ENCODE results near the gene CTNNAL1. TPM values are rescaled to one million over a fixed set of nuclear protein-coding genes. Genes with fewer than 3 reads are reported as not detected.

The CTNNAL1 gene
- polyA plus RNA-seq, 1 of the 3 experiments (the other 2 are of a cell fraction), result 32.8 TPM

DNA sequence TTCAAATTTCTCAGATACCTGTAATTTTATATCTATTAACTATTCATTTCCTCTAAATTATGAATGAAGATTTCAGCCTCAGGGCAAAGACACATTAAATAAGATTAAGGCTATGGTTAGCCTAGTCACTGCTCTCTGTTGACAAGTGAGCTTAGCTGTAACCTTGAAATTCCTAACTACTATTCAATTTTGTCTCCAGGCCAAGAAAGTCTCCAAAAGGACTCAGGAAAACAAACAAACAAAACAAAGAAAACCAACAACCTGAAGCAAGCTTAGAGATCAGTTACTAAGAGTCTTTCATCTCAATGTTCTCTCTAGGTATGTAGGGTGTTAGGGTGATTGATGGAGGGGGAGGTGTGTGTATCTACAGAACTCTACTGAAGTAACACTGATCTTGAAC is 9.6 kb upstream of the CTNNAL1 start (continued):
- TF ChIP-seq, protein P1, sequence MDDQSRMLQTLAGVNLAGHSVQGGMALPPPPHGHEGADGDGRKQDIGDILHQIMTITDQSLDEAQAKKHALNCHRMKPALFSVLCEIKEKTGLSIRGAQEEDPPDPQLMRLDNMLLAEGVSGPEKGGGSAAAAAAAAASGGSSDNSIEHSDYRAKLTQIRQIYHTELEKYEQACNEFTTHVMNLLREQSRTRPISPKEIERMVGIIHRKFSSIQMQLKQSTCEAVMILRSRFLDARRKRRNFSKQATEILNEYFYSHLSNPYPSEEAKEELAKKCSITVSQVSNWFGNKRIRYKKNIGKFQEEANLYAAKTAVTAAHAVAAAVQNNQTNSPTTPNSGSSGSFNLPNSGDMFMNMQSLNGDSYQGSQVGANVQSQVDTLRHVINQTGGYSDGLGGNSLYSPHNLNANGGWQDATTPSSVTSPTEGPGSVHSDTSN (IDR thresholded peaks at IDR 0.05), result no peak
- TF ChIP-seq CHD2 (IDR thresholded peaks at IDR 0.05; ENCODE audit: low read length, partially characterized antibody) (no peak), FOSL2 (IDR thresholded peaks at IDR 0.05; ENCODE audit: borderline replicate concordance, low read depth) (no peak), MEF2A (IDR thresholded peaks at IDR 0.05; ENCODE audit: borderline replicate concordance, low read depth) (no peak)

DNA sequence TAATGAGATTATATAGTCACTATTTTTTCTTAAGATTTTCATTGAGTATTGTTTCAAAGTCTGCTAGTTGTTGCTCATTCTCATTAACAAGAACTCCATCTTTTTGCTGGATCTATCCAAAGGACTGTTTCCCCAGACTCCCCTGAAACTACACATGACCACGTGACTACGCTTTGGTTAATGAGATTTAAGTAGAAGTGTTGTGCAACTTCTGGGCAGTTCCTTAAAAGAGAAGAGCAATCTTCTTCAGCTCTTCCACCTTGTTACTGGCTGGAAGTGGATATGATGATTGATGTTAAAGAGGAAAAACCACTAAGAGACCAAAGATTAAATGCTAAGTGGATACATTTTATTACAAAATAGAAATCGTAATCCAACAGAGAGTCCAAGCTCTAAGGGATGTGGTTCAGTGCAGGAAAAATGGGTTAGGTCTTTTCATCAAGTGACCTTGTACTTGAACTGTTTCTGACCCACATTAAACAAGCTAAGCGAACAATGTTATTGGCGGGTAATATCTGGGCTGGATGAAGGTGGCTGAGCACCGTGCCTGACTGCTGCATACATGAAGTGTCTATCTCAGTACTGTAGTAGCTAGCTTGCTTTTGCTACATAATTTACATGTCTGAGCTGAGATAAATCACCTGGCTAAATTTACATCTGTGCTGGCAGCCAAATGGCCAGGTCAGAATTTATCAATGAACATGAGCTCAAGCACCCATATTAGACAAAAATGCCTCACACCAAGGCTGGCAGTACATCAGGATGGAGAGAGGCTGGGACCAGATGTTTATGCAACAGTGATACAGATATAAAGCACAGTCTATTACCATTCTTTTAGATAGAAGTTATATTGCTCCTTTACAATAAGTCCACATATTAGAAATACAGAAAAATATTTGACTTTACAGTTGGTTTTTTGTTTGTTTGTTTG is 7.5 kb upstream of the CTNNAL1 start:
- Histone ChIP-seq H3K4me2 (no peak overlapping the region), H3K9me3 (no peaks in the 10 kb centered on the region), H3K27me3 (ENCODE audit: insufficient read depth) (no peaks in the 10 kb centered on the region), H2AFZ (ENCODE audit: low read depth) (no peak overlapping the region), H3K4me1 (ENCODE audit: control insufficient read depth in 1 of 2, insufficient read depth in 2 of 2, low read depth in 1 of 2, low read length in 1 of 2) (no peaks in the 10 kb centered on the region; a peak in 1 of 4 replicates), H3K9ac (no peak overlapping the region), H3K79me2 (ENCODE audit: insufficient read depth) (peaks cover 23% of the 10 kb centered on the region; the same call in 1 of the 2 replicates), H3K4me3 (ENCODE audit: low read depth in 2 of 2, low read length in 1 of 2) (no peak overlapping the region), H3K9me2 (no peaks in the 10 kb centered on the region), H3K27ac (ENCODE audit: low read depth in 2 of 2, low read length in 1 of 2) (no peak overlapping the region), H3F3A (replicated peaks; ENCODE audit: insufficient read depth) (peaks cover 5% of the 10 kb centered on the region), H4K20me1 (ENCODE audit: insufficient read depth) (no peaks in the 10 kb centered on the region), H3K36me3 (replicated peaks in 1 of 2; ENCODE audit: control insufficient read depth in 1 of 2, insufficient read depth in 2 of 2, low read length in 1 of 2) (peaks cover 32 to 39% of the 10 kb centered on the region in 2 experiments)
- TF ChIP-seq CHD2 (IDR thresholded peaks at IDR 0.05; ENCODE audit: low read length, partially characterized antibody), result no peak
- TF ChIP-seq POLR2AphosphoS5 (IDR thresholded peaks at IDR 0.05; ENCODE audit: low read depth, low read length), result no peak
- TF ChIP-seq SMC3 (IDR thresholded peaks at IDR 0.05; ENCODE audit: low read depth, low read length), result no peak
- TF ChIP-seq, protein P2, sequence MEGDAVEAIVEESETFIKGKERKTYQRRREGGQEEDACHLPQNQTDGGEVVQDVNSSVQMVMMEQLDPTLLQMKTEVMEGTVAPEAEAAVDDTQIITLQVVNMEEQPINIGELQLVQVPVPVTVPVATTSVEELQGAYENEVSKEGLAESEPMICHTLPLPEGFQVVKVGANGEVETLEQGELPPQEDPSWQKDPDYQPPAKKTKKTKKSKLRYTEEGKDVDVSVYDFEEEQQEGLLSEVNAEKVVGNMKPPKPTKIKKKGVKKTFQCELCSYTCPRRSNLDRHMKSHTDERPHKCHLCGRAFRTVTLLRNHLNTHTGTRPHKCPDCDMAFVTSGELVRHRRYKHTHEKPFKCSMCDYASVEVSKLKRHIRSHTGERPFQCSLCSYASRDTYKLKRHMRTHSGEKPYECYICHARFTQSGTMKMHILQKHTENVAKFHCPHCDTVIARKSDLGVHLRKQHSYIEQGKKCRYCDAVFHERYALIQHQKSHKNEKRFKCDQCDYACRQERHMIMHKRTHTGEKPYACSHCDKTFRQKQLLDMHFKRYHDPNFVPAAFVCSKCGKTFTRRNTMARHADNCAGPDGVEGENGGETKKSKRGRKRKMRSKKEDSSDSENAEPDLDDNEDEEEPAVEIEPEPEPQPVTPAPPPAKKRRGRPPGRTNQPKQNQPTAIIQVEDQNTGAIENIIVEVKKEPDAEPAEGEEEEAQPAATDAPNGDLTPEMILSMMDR (IDR thresholded peaks at IDR 0.05), result no peak
- TF ChIP-seq RXRA (IDR thresholded peaks at IDR 0.05; ENCODE audit: borderline replicate concordance, low read depth), result no peak
- TF ChIP-seq FOXJ3 (CRISPR knock-in tag; IDR thresholded peaks at IDR 0.05), result no peak
- TF ChIP-seq RFX5 (IDR thresholded peaks at IDR 0.05; ENCODE audit: low read length), result no peak
- TF ChIP-seq, protein P3, sequence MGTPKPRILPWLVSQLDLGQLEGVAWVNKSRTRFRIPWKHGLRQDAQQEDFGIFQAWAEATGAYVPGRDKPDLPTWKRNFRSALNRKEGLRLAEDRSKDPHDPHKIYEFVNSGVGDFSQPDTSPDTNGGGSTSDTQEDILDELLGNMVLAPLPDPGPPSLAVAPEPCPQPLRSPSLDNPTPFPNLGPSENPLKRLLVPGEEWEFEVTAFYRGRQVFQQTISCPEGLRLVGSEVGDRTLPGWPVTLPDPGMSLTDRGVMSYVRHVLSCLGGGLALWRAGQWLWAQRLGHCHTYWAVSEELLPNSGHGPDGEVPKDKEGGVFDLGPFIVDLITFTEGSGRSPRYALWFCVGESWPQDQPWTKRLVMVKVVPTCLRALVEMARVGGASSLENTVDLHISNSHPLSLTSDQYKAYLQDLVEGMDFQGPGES (IDR thresholded peaks at IDR 0.05; ENCODE audit: low read depth, low read length), result no peak
- TF ChIP-seq MEF2A (IDR thresholded peaks at IDR 0.05; ENCODE audit: borderline replicate concordance, low read depth), result no peak
- TF ChIP-seq MXI1 (IDR thresholded peaks at IDR 0.05; ENCODE audit: low read depth, low read length), result no peak
- TF ChIP-seq, protein P4, sequence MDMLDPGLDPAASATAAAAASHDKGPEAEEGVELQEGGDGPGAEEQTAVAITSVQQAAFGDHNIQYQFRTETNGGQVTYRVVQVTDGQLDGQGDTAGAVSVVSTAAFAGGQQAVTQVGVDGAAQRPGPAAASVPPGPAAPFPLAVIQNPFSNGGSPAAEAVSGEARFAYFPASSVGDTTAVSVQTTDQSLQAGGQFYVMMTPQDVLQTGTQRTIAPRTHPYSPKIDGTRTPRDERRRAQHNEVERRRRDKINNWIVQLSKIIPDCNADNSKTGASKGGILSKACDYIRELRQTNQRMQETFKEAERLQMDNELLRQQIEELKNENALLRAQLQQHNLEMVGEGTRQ (IDR thresholded peaks at IDR 0.05; ENCODE audit: borderline replicate concordance, low read depth, low read length), result no peak
- CTCF ChIA-PET, result no interaction called here
- no peak for DNase-seq
- POLR2A ChIA-PET, result no interaction called here
- WGBS (ENCODE audit: low lambda C conversion rate), result 95% methylated on average over 6 of the region's 6 CpGs

Measured in SK-N-SH (cell line).